Neural crest cell (in vitro differentiated cells): Measurements from ENCODE around the gene OGDH. TPM values are rescaled to one million over a fixed set of nuclear protein-coding genes. Genes with fewer than 3 reads are reported as not detected.

Experiments
- DNase-seq: peaks from one replicate; pipeline ENCODE4 v3.0.0; 2021; ENCODE audit warnings: low read depth, mixed read lengths, low spot score
- H3K27ac Mint-ChIP-seq: one replicate; pipeline ENCODE4 v1.8.0; 2021; ENCODE audit warnings: mild to moderate bottlenecking, mixed read lengths; ENCODE audit not compliant: unreplicated experiment
- H3K27me3 Mint-ChIP-seq: 2 replicates; pipeline ENCODE4 v1.8.0; 2021; ENCODE audit warnings: low read depth, mild to moderate bottlenecking, mixed read lengths
- H3K36me3 Mint-ChIP-seq: 2 replicates; pipeline ENCODE4 v1.8.0; 2021; ENCODE audit warnings: low read depth, mild to moderate bottlenecking, mixed read lengths
- H3K4me1 Mint-ChIP-seq: 2 replicates; pipeline ENCODE4 v1.8.0; 2021; ENCODE audit warnings: mixed read lengths
- H3K4me3 Mint-ChIP-seq: one replicate; pipeline ENCODE4 v1.8.0; 2021; ENCODE audit warnings: mild to moderate bottlenecking, mixed read lengths
- H3K9me3 Mint-ChIP-seq: 2 replicates; pipeline ENCODE4 v1.8.0; 2021; ENCODE audit warnings: mixed read lengths
- CTCF ChIP-seq: fragments of 200-600 bp; sonication (generic); conservative IDR thresholded peaks from 2 replicates; pipeline ENCODE4 v1.5.0; 2021; ENCODE audit warnings: antibody characterized with exemption, mild to moderate bottlenecking
- total RNA-seq: library from RNA; stranded (reverse); gene quantifications from 2 replicates; pipeline ENCODE4 v1.2.1, GENCODE V29; 2021

The OGDH gene
- total RNA-seq, 1 donor from 2014 or later, result 116 TPM

- no peak for DNase-seq
- Mint-ChIP-seq H3K4me1 (no peaks in the 10 kb centered on the region), H3K27me3 (no peaks in the 10 kb centered on the region), H3K27ac (no peak overlapping the region), H3K4me3 (no peak overlapping the region), H3K36me3 (peaks cover 19% of the 10 kb centered on the region), H3K9me3 (peaks cover 4% of the 10 kb centered on the region)
- no peak for TF ChIP-seq CTCF
These were observed 59.2 kb downstream of the OGDH start for GRCh38 chr7:44665531-44666213.

GRCh38 chr7:44666566-44666965 is 60.1 kb downstream of the OGDH start:
- H3K4me3 Mint-ChIP-seq, result no peak overlapping the region
- H3K9me3 Mint-ChIP-seq, result no peaks in the 10 kb centered on the region
- no peak for DNase-seq
- peaks cover 14% of the 10 kb centered on the region for H3K36me3 Mint-ChIP-seq
- TF ChIP-seq CTCF, result no peak
- no peaks in the 10 kb centered on the region for H3K4me1 Mint-ChIP-seq
- H3K27ac Mint-ChIP-seq, result no peak overlapping the region
- no peaks in the 10 kb centered on the region for H3K27me3 Mint-ChIP-seq

GRCh38 chr7:44667190-44667589 is 60.8 kb downstream of the OGDH start:
- no peak overlapping the region for H3K27ac Mint-ChIP-seq
- H3K9me3 Mint-ChIP-seq, result no peaks in the 10 kb centered on the region
- no peak for DNase-seq
- H3K4me3 Mint-ChIP-seq, result no peak overlapping the region
- H3K36me3 Mint-ChIP-seq, result peaks cover 14% of the 10 kb centered on the region
- H3K4me1 Mint-ChIP-seq, result no peaks in the 10 kb centered on the region
- no peak for TF ChIP-seq CTCF
- H3K27me3 Mint-ChIP-seq, result no peaks in the 10 kb centered on the region

GRCh38 chr7:44671069-44671468 is 64.6 kb downstream of the OGDH start:
- TF ChIP-seq CTCF, result no peak
- Mint-ChIP-seq H3K9me3 (no peaks in the 10 kb centered on the region), H3K36me3 (peaks cover 10% of the 10 kb centered on the region), H3K27ac (no peak overlapping the region), H3K27me3 (no peaks in the 10 kb centered on the region), H3K4me3 (no peak overlapping the region), H3K4me1 (no peaks in the 10 kb centered on the region)
- DNase-seq, result no peak

GRCh38 chr7:44673324-44673723 is 66.9 kb downstream of the OGDH start:
- Mint-ChIP-seq H3K27me3 (no peaks in the 10 kb centered on the region), H3K9me3 (no peaks in the 10 kb centered on the region), H3K4me3 (no peak overlapping the region), H3K4me1 (no peaks in the 10 kb centered on the region), H3K36me3 (peaks cover 11% of the 10 kb centered on the region), H3K27ac (no peak overlapping the region)
- TF ChIP-seq CTCF, result no peak
- no peak for DNase-seq
